ENCODE results near the gene MCF2L2. TPM values are rescaled to one million over a fixed set of nuclear protein-coding genes. Genes with fewer than 3 reads are reported as not detected.

MCF2L2 gene
- polyA plus RNA-seq, 3 donors from 2014 or later, result 0.06 to 0.21 TPM; not detected in 1

GRCh38 chr3:183330881-183331280 lies 97.5 kb downstream of the MCF2L2 start:
- DNase-seq, result no peak
- H3K27ac Mint-ChIP-seq, result no peak overlapping the region
- no peak overlapping the region for H3K4me3 Mint-ChIP-seq
- H3K4me1 Mint-ChIP-seq, result no peaks in the 10 kb centered on the region
- no peaks in the 10 kb centered on the region for H3K9me3 Mint-ChIP-seq
- no peaks in the 10 kb centered on the region for H3K27me3 Mint-ChIP-seq (ENCODE audit: low read depth in 3 of 3)
- peaks cover 0 to 5% (median 0%) of the 10 kb centered on the region in 3 donors for H3K36me3 Mint-ChIP-seq

GRCh38 chr3:183329543-183329942 lies 98.9 kb downstream of the MCF2L2 start:
- Mint-ChIP-seq H3K4me3 (no peak overlapping the region), H3K4me1 (no peaks in the 10 kb centered on the region), H3K27ac (no peak overlapping the region), H3K9me3 (no peaks in the 10 kb centered on the region), H3K36me3 (peaks cover 0 to 5% (median 0%) of the 10 kb centered on the region in 3 donors), H3K27me3 (ENCODE audit: low read depth in 3 of 3) (no peaks in the 10 kb centered on the region)
- DNase-seq, result no peak

GRCh38 chr3:183328823-183329222 lies 99.6 kb downstream of the MCF2L2 start:
- Mint-ChIP-seq H3K4me1 (no peaks in the 10 kb centered on the region), H3K27ac (peak overlapping the region in 1 of 6 donors; percentile 63), H3K27me3 (ENCODE audit: low read depth in 3 of 3) (no peaks in the 10 kb centered on the region), H3K4me3 (no peak overlapping the region), H3K9me3 (no peaks in the 10 kb centered on the region), H3K36me3 (peaks cover 0 to 5% (median 0%) of the 10 kb centered on the region in 3 donors)
- no peak for DNase-seq

GRCh38 chr3:183328164-183328563 lies 100.3 kb downstream of the MCF2L2 start:
- no peaks in the 10 kb centered on the region for H3K27me3 Mint-ChIP-seq (ENCODE audit: low read depth in 3 of 3)
- H3K4me3 Mint-ChIP-seq, result no peak overlapping the region
- no peak for DNase-seq
- H3K36me3 Mint-ChIP-seq, result peaks cover 0 to 5% (median 0%) of the 10 kb centered on the region in 3 donors
- H3K27ac Mint-ChIP-seq, result peak overlapping the region in 1 of 6 donors; percentile 63
- no peaks in the 10 kb centered on the region for H3K9me3 Mint-ChIP-seq
- no peaks in the 10 kb centered on the region for H3K4me1 Mint-ChIP-seq

- Mint-ChIP-seq H3K9me3 (no peaks in the 10 kb centered on the region), H3K4me1 (no peaks in the 10 kb centered on the region), H3K4me3 (no peak overlapping the region), H3K27me3 (ENCODE audit: low read depth in 3 of 3) (peaks cover 0 to 2% (median 0%) of the 10 kb centered on the region in 3 donors), H3K27ac (no peak overlapping the region), H3K36me3 (peaks cover 0 to 5% (median 0%) of the 10 kb centered on the region in 3 donors)
- DNase-seq, result no peak
Observed at GRCh38 chr3:183327343-183327742, 101.1 kb downstream of the MCF2L2 start.

- H3K27ac Mint-ChIP-seq, result no peak overlapping the region
- H3K4me3 Mint-ChIP-seq, result no peak overlapping the region
Observed at GRCh38 chr3:183324083-183324482, 104.3 kb downstream of the MCF2L2 start.

GRCh38 chr3:183319371-183319770 lies 109.0 kb downstream of the MCF2L2 start:
- peaks cover 2% of the 10 kb centered on the region in 3 donors for H3K27me3 Mint-ChIP-seq (ENCODE audit: low read depth in 3 of 3)
- DNase-seq, result no peak
- no peaks in the 10 kb centered on the region for H3K36me3 Mint-ChIP-seq
- no peak overlapping the region for H3K4me3 Mint-ChIP-seq
- H3K27ac Mint-ChIP-seq, result no peak overlapping the region
- H3K4me1 Mint-ChIP-seq, result no peaks in the 10 kb centered on the region
- H3K9me3 Mint-ChIP-seq, result no peaks in the 10 kb centered on the region

More at GRCh38 chr3:183324083-183324482, 104.3 kb downstream of the MCF2L2 start:
- Mint-ChIP-seq H3K36me3 (no peaks in the 10 kb centered on the region), H3K27me3 (ENCODE audit: low read depth in 3 of 3) (peaks cover 0 to 2% (median 0%) of the 10 kb centered on the region in 3 donors), H3K4me1 (no peaks in the 10 kb centered on the region), H3K9me3 (no peaks in the 10 kb centered on the region)
- DNase-seq, result no peak

- no peak overlapping the region for H3K4me3 Mint-ChIP-seq
- H3K27ac Mint-ChIP-seq, result no peak overlapping the region
- no peaks in the 10 kb centered on the region for H3K36me3 Mint-ChIP-seq
- peaks cover 2% of the 10 kb centered on the region in 3 donors for H3K27me3 Mint-ChIP-seq (ENCODE audit: low read depth in 3 of 3)
- no peaks in the 10 kb centered on the region for H3K9me3 Mint-ChIP-seq
- H3K4me1 Mint-ChIP-seq, result no peaks in the 10 kb centered on the region
- no peak for DNase-seq
Observed at GRCh38 chr3:183318877-183319276, 109.5 kb downstream of the MCF2L2 start.

- H3K9me3 Mint-ChIP-seq, result no peaks in the 10 kb centered on the region
- DNase-seq, result no peak
- no peak overlapping the region for H3K4me3 Mint-ChIP-seq
- H3K4me1 Mint-ChIP-seq, result no peaks in the 10 kb centered on the region
- H3K27me3 Mint-ChIP-seq (ENCODE audit: low read depth in 3 of 3), result peaks cover 2% of the 10 kb centered on the region in 3 donors
- peaks cover 0 to 2% (median 0%) of the 10 kb centered on the region in 3 donors for H3K36me3 Mint-ChIP-seq
- H3K27ac Mint-ChIP-seq, result no peak overlapping the region
Observed at GRCh38 chr3:183317886-183318865, 110.2 kb downstream of the MCF2L2 start.

- no peak overlapping the region for H3K27ac Mint-ChIP-seq
- no peak for DNase-seq
- no peaks in the 10 kb centered on the region for H3K4me1 Mint-ChIP-seq
- H3K4me3 Mint-ChIP-seq, result no peak overlapping the region
- no peaks in the 10 kb centered on the region for H3K9me3 Mint-ChIP-seq
- peaks cover 0 to 5% (median 0%) of the 10 kb centered on the region in 3 donors for H3K36me3 Mint-ChIP-seq
- H3K27me3 Mint-ChIP-seq (ENCODE audit: low read depth in 3 of 3), result peaks cover 0 to 2% (median 2%) of the 10 kb centered on the region in 3 donors
Observed at GRCh38 chr3:183317271-183317670, 111.1 kb downstream of the MCF2L2 start.

- no peaks in the 10 kb centered on the region for H3K9me3 Mint-ChIP-seq
- H3K36me3 Mint-ChIP-seq, result peaks cover 0 to 11% (median 0%) of the 10 kb centered on the region in 3 donors
- H3K27ac Mint-ChIP-seq, result peak overlapping the region in 1 of 6 donors; percentile 50
- DNase-seq, result no peak
- no peak overlapping the region for H3K4me3 Mint-ChIP-seq
- H3K27me3 Mint-ChIP-seq (ENCODE audit: low read depth in 3 of 3), result peaks cover 0 to 2% (median 2%) of the 10 kb centered on the region in 3 donors
- no peaks in the 10 kb centered on the region for H3K4me1 Mint-ChIP-seq
Observed at GRCh38 chr3:183315739-183316138, 112.7 kb downstream of the MCF2L2 start.

- H3K27ac Mint-ChIP-seq, result no peak overlapping the region
- H3K9me3 Mint-ChIP-seq, result no peaks in the 10 kb centered on the region
- H3K27me3 Mint-ChIP-seq (ENCODE audit: low read depth in 3 of 3), result peaks cover 0 to 2% (median 2%) of the 10 kb centered on the region in 3 donors
- no peaks in the 10 kb centered on the region for H3K4me1 Mint-ChIP-seq
- no peak for DNase-seq
- H3K4me3 Mint-ChIP-seq, result no peak overlapping the region
- peaks cover 0 to 14% (median 0%) of the 10 kb centered on the region in 3 donors for H3K36me3 Mint-ChIP-seq
Observed at GRCh38 chr3:183313764-183314163, 114.7 kb downstream of the MCF2L2 start.

- Mint-ChIP-seq H3K36me3 (peaks cover 0 to 14% (median 0%) of the 10 kb centered on the region in 3 donors), H3K9me3 (no peaks in the 10 kb centered on the region), H3K4me1 (no peaks in the 10 kb centered on the region), H3K4me3 (no peak overlapping the region), H3K27me3 (ENCODE audit: low read depth in 3 of 3) (peaks cover 0 to 2% (median 2%) of the 10 kb centered on the region in 3 donors), H3K27ac (no peak overlapping the region)
- no peak for DNase-seq
Observed at GRCh38 chr3:183313351-183313750, 115.1 kb downstream of the MCF2L2 start.

GRCh38 chr3:183312433-183312832 lies 116.0 kb downstream of the MCF2L2 start:
- H3K4me1 Mint-ChIP-seq, result no peaks in the 10 kb centered on the region
- H3K27ac Mint-ChIP-seq, result peak overlapping the region in 1 of 6 donors; percentile 35
- H3K36me3 Mint-ChIP-seq, result peaks cover 0 to 14% (median 0%) of the 10 kb centered on the region in 3 donors
- DNase-seq, result no peak
- no peak overlapping the region for H3K4me3 Mint-ChIP-seq
- H3K9me3 Mint-ChIP-seq, result no peaks in the 10 kb centered on the region
- H3K27me3 Mint-ChIP-seq (ENCODE audit: low read depth in 3 of 3), result peaks cover 0 to 2% (median 2%) of the 10 kb centered on the region in 3 donors
